ENCODE measurements around the gene MBD6.

The MBD6 gene

DNA sequence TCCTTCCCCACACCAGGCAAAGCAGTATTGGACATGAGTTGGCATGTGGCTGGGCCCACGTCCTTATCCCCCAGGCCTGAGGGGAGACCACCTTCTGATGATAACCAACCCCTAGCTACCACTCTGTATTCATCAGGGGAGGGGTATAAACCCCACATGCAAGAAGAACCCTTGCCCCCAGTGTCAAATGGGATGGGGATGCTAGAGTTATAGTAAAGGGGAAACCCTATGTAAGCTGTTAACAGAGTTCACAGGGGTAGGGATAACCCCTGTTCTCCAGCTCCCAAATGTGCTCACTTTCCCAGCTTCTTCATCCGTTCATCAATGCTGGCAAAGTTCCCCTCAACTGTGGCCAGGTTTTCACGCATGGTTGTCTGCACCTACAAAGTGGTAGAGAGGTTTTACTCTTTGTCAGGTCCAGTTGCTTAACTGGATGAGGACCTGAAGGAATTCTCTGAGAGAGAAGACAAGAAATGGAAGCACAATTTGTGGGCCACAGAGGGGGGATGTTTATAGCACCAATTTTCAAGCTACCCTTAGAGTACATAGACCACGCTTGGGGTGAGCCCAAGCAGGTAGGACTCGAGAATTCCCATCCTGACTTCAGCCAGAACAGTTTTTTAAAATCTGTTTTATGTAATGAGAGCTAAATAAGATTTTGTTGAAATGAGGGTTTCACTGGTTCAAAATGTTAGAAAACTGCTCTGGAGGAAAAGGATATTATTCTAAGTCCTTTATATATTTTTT, 7.9 kb downstream of the MBD6 start:
- no peak for DNase-seq

DNA sequence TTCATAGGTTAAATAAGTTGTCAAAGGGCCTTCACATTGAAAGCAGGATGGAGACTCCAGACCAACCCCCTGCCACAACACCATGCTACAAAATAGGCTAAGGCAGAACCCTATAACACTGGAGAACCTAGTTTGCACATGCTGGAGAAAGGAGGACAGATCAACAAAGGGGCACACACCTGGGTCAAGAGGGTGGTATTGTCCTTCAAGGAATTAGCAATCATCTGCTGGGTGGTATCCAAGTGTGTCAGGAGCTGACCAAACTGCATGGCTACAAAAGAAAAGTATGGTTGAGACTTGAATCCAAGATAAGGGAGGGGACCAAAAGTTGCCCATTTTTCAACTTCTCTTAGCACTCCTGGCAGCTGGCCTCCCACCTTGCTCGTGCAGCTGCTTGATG, 9.2 kb downstream of the MBD6 start:
- DNase-seq: no peak

DNA sequence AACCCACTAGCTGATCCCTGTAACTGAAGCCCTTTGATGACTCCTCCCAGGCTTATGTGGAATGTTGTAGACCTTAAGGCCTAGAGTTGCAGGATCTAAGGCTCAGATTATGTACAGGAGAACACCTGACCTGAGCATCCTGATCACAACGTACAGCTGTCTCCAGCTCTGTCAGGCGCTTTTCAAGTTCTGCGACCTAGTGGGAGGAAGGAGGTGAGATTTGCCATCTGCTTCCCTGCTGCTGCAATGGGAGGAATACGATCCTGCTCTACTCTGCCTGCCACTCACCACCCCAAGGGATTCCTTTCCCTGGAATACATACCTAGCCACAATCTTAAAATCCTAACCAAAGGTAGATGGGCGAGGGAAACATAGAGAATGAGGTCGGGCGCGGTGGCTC, 10.5 kb downstream of the MBD6 start:
- no peak for DNase-seq

DNA sequence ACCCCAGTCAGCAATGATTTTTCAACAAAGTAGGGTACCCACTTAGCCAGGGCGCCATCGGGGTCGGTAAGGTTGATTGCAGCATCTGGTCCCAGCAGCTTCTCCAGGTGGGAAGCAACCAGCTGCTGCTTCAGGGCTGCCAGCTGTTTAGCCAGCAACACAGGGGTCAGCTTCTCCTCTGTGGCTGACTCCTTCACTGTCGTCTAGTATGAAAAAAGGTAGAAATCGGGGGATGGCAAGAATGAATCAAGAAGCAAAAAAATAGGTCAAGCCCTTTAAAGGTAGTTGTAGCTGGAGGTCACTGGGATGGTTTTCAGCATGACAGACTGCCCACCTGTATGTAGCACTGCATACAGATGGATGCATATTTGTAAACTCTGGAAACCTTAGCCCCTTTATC, 11.6 kb downstream of the MBD6 start:
- no peak for DNase-seq

DNA sequence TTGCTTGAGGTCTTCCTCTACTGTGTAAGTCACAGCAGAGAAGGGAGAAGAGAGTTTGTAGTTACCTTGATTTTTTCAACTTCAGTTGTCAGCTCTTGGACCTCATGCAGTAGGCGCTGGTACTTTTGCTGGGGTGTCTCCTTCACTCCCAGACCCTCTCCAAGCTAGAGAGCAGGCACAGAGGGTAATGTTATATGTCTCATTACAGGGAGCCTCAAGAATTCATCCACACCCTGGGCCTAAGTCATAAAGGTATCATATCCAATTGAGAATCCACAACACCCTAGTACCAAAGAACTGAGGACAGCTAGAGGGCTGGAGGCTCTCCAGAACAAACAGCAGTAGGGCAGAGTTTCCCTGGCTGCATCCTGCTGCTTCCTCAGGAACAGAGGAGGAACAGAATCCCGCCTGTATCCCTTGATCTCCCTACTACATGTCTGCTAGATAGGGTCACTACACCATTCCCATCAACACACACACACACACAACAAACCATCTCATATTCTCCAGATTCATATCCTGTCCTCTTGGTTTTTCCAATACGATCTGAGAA, 12.4 kb downstream of the MBD6 start:
- no peak for DNase-seq

DNA sequence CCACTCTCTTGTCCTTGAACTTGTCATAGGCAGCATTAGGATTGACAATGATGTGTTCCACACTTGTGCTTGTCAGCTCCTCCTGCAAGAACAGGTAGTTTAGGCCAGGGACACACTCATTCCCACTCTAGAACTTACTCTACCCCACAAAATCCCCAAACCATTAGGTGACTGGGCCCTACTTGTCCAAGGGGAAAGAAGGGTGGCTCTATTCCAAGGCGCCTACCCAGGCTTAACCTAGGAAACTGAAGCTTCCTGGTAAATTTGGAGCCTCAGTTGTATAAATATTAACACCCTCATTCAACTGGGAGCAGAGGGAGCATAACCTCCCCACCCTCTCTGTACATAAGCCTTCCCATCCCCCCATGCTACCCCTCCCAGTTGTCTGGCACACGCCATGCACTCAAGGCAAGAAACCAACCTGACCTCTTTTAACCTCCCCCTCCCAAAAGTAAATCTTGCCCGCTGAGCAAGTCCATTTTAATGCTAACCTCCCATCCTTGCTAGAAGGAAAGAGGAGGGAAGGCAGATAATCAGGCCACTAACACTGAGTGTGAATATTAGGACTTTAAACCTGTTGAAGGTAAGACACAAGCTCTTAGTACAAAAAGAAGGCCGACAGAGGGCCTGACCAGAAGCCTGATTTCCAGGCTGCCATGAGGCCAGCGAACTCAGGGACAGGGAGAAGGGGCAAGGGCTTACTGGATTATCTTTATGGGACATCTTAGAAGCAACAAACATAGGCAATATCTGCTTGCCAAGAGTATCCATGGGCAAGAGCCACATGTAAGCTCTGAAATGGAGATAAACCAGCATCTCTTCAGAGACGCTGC, 13.4 kb downstream of the MBD6 start:
- DNase-seq: no peak

DNA sequence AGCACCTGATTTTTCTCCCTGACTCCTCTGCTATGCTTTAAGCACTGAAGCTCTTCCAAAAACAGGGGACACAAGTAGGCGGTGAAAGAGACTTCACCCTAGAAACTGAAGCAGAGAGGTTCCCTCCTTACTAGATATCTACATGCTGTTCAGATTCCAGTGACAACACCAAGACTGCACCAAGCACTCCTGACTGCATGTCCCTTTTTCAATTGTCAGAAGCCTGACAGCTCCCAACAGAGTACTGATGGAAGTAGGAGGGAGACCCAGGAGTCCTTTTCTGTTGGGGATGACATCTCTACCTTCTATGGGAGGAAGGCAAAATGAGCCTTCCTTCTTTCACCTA, 13.9 kb downstream of the MBD6 start:
- no peak for DNase-seq

DNA sequence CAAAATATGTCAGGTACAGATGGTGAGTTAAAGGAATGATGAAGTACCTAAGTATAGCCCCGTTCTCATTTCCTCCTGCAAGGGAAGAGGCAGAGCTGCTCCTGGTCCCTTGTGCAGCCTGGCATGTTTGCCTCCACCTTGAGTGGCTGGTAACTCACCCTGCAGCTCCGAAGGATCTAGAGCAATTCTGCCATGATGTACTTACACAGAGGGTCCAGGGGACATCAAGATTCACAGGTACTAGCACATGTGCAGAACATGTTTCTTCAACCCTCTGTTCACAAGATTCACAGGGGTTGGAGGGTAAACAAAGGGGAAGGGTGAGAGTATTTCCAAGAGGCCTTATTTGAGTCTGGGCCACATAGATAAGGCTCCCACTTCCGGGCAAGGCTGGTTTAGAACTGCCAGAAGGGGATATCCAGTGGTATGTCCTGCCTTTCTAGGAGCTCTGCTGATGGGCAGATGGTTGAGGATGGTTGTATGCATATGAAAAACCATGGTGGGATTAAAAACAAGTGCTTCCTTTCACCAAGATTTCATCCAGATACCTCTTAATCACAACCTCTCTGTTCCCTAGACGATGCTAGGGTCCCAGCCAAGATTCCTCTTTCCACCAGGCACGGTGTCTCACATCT, 16.6 kb downstream of the MBD6 start:
- no peak for DNase-seq

DNA sequence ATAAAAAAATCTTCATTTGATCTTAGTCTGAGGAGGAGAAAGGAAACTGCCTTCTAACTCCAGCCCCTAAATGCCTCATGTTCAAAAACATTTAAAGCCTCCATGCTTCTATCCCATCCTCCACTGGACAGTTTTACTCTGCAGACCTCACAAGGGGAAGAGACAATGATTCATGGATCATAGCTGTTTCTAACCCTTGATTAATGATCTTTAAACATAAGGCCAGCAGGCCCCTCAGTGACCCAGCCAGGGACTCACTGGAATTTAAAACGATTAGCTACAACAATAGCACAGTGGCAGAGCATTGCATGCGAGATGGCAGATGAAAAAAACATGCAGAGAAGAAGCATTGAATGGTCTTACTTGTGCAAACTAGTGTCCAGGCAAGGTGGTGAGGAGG, 18.4 kb downstream of the MBD6 start:
- DNase-seq: no peak

DNA sequence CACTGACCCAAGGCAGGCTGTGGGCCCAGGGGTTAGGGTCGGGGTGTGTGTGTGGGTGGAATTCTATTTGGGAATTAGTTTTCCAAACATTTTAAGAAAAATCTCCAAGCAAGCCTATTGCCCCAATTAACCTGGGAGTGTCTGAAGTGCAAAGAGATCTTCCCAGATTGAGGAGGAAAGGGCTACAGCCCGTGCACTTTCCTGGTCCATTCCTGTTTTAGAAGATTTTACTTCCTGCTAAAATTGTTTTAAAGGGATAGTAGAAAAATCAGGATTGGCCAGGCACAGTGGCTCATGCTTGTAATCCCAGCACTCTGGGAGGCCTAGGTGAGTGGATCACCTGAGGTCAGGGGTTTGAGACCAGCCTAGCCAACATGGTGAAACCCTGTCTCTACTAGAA, 19.1 kb downstream of the MBD6 start:
- no peak for DNase-seq

DNA sequence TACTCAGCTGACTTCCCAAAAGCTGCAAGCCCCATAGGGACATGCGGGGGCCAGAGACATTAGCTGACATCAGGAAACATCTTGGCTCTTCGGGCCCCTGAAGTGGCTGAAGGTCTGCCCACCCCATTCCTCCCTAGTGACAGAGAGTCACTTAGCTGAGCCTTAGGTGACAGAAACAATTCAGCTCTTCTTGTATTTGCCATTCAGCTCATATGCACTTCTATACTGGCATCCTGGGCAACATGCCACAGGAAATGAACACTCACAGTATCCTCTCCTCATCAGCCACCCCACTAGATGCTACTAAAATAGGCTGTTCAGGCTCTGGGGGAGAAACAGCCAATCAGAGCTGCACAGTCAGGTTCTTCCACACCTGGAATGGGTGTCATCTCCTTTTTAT, 21.0 kb downstream of the MBD6 start:
- no peak for DNase-seq

DNA sequence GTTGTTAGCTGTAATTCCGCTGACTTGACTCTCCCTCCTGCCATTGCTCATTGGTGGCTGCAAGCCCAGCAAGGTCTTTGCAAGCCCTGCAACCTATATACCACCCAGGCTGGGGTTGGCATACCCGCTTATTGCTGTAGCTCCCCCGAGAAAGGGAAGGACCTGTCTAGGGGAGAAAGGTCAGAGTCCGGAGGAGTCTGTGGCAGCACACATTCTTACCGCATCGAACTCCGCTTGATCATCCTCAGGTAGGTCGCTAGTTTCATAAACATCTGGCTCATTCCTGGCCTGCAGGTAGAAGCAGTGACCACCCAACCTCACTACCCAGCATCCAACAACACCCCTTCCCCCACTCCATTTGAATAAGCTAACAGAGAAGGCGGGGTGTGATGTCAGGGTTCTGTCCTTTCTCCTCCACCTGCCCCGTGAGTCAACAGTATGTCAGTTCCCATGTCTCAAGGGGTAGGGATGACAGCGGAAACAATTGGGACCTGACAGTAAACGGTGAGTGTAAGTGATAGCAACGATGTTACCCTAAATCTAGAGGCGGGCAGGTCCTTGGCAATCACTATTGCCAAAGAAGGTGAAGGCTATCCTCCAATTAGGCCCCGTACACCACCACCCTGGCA, 23.3 kb downstream of the MBD6 start:
- DNase-seq: no peak

DNA sequence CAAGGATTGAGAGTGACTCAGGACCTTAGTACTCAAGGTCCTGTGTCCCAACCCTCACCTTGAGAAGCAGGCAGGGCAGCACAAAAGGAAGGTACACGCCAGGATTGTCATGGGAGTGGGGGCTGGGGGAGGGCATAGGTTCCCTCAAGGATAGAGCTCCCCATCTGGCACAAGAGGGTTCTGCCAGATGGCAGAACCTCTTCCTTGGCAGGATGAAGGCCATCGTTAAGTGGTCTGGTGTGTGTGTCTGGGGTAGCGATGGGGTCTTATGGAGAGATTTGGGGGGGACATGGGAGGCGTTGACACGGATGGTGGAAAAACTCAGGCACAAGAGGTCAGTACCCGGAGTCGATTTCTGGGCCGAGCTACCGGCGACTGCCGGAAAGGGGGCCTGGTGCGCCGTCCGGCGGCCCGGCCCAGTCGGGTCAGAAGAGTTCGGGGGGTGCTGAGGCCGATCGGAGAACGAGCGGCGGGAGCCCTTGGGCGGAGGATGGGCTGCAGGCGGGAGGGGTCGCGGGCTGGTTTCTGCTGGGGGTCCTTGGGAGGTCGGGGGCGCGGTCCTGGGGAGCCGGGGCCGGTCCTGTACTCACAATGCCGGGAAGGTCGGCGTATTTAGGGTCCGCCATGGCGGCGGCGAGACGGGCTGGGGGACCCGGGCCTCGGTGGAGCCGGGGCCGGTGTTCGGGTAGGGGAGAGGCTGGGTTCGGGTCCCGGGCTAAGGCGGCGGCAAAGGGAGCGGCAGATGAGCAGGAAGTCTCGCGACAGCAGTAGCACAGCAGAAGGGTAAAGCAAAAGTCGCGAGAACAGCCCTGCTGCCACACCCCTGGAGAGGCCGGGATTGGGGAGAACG, 24.0 kb downstream of the MBD6 start, which contains the start of gene DCTN2:
DCTN2 (minus strand) TSS at position 755 of the 850 bp plus-strand sequence; CDS start at position 626, 129 bp downstream.
- DNase-seq: peak; percentile 81 to 96 (median 89)

DNA sequence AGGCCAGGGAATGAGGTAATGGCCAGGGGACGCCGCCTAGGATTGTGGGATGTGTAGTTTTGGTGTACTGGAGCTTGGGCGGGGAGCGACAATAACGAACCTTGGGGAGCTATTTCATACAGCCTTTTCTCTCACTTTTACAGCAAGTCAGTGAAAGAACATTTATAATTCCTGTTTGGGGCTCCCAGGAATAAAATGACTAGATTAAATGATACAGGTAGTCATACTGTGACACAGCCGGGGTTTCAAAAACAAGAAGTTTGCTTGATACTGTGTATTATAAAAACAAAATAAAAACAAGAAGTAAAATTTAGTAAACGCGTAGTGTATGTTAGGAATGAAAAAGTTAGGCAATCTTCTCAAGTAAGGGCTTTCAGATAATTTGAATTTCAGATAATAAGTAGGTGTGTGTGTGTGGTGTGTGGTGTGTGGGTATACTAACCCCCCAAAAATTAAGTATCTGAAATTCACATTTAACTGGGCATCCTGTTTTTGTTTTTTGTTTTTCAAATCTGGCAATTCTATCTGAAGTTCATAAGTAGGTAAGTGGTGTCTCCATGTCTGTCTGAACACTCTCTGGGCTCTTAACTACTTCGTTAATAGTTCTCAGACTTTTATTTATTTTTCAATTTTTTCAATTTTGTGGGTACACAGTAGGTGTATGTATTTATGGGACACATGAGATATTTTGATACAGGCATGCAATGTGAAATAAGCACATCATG, 24.8 kb downstream of the MBD6 start:
- DNase-seq: no peak

DNA sequence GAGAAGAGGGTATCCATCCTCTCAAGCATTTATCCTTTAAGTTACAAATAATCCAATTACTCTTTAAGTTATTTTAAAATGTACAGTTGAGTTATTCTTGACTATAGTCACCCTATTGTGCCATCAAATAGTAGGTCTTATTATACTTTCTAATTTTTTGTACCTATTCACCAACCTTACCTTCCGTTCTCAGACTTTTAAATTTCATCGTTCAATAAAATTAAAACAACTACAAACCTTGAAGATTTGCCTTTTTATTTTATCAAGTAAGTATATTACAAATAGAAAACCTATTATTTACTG, 25.3 kb downstream of the MBD6 start:
- no peak for DNase-seq

DNA sequence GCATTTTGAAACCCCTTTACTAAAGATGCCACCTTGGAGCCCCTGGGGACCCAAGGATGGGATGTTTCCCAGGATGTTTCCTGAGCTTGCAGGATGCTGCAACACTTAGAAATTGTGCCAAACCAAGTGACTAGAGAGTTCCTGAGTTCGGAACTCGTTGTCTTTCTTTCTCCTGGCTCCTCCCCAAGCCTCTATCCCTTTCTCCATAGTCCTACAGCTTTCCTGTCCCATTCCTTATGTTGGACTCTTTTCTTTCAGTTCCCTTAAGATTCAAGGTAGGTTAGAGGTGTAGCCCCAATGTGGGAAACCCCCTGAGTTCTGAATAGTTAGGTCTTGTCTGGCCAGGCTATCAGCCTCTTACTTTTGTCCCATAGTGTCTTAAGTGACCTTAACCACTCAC, 25.9 kb downstream of the MBD6 start:
- DNase-seq: no peak

DNA sequence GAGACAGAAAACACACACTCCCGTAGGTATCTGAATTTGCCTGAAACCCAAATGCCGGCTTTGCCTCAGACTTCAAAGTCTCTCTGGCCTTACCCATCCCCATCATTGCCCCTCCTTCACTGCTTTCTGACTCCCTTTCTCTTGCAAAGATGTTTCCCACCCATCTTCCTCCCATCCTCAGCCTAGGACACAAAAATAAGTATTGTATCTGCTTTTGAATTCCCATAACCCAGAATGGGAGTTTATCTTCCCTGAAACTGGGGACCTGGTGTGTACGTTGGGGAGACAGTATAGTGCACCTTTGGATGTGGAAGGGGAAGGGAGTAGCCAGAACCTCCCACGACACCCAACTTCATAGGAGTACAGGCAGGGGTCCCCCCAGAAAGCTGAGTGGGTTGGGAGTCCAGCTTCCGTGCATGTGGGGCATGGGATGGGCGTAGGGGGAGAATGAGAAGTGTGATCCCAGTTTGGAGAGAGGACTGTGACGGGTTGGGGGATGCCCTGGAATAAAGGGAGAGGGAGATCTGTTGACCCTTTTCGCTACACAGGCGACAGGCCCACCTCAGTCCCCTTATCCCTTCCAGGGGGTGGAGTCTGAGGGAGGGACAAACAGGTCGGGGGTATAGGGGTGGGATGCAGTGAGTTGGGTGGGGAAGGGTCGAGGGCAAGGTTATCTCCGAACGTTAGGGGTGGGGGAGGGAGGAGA, 26.7 kb downstream of the MBD6 start:
- no peak for DNase-seq

DNA sequence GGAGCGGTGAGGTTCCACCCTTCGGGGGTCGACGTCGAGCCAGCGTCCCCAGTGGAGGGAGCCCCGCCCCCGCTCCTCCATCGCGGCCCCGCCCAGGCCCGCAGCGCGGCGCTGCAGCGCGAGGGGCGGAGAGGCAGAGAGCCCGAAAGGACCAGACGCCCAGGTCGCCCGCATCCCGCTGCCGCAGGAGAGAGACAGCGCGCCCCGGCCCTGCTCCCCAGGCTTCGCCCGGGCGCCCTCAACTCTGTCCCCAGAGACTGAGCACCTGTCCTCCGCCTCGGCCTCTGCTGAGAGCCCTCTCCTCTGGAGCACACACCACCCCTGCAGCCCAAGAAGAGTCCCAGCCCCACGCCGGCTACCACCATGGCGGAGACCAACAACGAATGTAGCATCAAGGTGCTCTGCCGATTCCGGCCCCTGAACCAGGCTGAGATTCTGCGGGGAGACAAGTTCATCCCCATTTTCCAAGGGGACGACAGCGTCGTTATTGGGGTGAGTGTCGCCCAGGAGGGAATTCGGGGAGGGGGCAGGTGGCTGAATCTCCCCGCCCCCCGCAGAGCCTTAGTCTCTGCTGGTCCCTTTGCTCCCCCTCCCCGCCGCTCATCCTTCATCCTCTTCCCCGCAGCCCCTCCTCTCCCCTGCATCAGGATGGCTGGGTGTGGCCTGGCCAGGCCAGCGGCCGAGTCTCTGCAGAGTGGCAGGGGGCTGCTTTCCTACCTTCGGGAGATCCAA, 27.5 kb downstream of the MBD6 start, which contains the start of gene KIF5A:
KIF5A (plus strand) TSS at position 136 of the 732 bp plus-strand sequence; CDS start at position 364, 228 bp downstream.
- peak; percentile 29 to 51 (median 40) for DNase-seq

DNA sequence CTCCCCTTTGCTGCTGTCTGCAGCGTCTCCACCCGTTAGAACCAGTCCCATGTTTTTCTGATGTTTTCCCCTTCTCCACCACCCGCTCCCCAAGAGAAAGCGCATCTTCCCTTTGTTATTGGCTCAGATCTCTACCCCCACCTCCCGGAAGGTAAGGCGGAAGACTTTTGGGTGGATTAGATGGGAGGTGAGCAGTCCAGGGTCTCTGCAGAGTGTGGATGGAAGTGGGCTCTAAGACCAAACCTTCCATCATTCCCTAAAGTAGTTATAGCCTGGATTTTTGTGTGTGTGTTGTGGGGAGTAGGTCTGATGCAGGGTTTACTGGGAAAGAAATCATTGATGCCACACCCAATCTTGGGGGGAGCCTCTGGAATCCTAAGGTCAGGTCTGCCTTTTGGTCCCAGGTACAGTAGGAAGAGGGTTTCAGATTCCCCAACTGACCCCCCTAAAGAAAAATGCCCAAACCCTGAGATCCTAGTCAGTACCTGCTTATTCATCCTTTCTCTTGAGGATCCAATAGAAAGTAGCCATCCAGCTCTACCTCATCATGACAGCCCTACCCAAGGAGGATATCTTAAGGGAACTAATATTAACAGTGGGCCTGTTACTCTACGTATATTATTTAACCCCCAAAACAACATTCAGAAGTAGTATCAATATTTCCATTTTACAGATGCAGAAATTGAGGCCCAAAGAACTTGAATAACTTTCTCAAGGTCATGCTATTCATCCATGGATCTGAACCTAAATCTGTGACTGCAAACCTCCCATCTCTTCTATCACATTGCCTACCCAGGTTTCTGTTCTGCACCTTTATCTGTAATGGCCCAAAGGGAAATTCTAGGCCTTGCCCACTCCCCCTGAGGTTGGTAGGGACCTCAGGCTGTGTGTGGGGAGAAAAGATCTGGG, 28.3 kb downstream of the MBD6 start:
- DNase-seq: no peak
